ENCODE data around the gene FES.

DNA sequence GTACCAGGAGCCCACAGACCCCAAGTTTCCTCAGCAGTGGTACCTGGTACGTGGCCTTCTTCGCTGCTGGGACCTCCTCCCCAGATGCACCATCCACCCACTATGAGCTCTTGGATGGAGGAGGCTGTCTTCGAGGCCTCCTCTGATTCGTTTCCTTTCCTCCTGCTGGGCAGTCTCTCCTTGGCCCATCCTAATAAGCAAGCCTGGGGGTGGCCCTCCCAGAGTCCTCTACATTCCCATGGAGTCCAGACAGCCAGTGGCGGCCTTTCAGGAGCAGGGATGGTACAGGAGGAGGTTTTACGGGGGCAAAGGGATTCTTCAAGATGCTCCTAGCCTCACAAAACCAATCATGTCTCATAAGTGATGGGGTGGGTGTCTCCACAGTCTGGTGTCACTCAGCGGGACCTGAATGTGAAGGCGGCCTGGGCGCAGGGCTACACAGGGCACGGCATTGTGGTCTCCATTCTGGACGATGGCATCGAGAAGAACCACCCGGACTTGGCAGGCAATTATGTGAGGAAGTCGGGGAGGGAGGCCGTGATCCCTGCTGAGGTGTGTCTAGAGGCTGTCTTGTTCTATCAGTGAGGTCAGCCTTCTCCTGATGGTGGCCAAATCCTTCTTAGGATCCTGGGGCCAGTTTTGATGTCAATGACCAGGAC, 7.7 kb upstream of the FES start:
- no peak for TF ChIP-seq GATA2 (IDR thresholded peaks at IDR 0.05; ENCODE audit: low read depth, low read length)
- no peak for TF ChIP-seq GATA3 (IDR thresholded peaks at IDR 0.05; ENCODE audit: low read depth, low read length)
